ENCODE results near the gene ZBTB20.
A peak's percentile ranks its signal among the peaks of the same experiment; 100 is the strongest.

ZBTB20 gene

GRCh38 chr3:114498539-114499370 lies 648.3 kb downstream of the ZBTB20 start:
- DNase-seq (ENCODE audit: low read depth) = peak; percentile 33
- TF ChIP-seq CTCF (IDR thresholded peaks at IDR 0.05; ENCODE audit: control insufficient read depth, insufficient read depth, low read depth, low read length, missing control alignments) = no peak
- no peak overlapping the region for H3K4me3 ChIP-seq (ENCODE audit: control insufficient read depth, low read depth, low read length)

GRCh38 chr3:114496874-114497273 lies 650.2 kb downstream of the ZBTB20 start:
- TF ChIP-seq CTCF (IDR thresholded peaks at IDR 0.05; ENCODE audit: control insufficient read depth, insufficient read depth, low read depth, low read length, missing control alignments) = no peak
- DNase-seq (ENCODE audit: low read depth) = peak; percentile 23
- H3K4me3 ChIP-seq (ENCODE audit: control insufficient read depth, low read depth, low read length) = no peak overlapping the region

GRCh38 chr3:114496466-114496865 lies 650.6 kb downstream of the ZBTB20 start:
- no peak overlapping the region for H3K4me3 ChIP-seq (ENCODE audit: control insufficient read depth, low read depth, low read length)
- DNase-seq (ENCODE audit: low read depth) = no peak
- TF ChIP-seq CTCF (IDR thresholded peaks at IDR 0.05; ENCODE audit: control insufficient read depth, insufficient read depth, low read depth, low read length, missing control alignments) = no peak

GRCh38 chr3:114496021-114496434 lies 651.1 kb downstream of the ZBTB20 start:
- TF ChIP-seq CTCF (IDR thresholded peaks at IDR 0.05; ENCODE audit: control insufficient read depth, insufficient read depth, low read depth, low read length, missing control alignments) = no peak
- H3K4me3 ChIP-seq (ENCODE audit: control insufficient read depth, low read depth, low read length) = no peak overlapping the region
- peak; percentile 34 for DNase-seq (ENCODE audit: low read depth)

GRCh38 chr3:114494498-114494897 lies 652.6 kb downstream of the ZBTB20 start:
- H3K4me3 ChIP-seq (ENCODE audit: control insufficient read depth, low read depth, low read length) = no peak overlapping the region
- DNase-seq (ENCODE audit: low read depth) = no peak
- TF ChIP-seq CTCF (IDR thresholded peaks at IDR 0.05; ENCODE audit: control insufficient read depth, insufficient read depth, low read depth, low read length, missing control alignments) = no peak

GRCh38 chr3:114490829-114491228 lies 656.3 kb downstream of the ZBTB20 start:
- TF ChIP-seq CTCF (IDR thresholded peaks at IDR 0.05; ENCODE audit: control insufficient read depth, insufficient read depth, low read depth, low read length, missing control alignments) = no peak
- DNase-seq (ENCODE audit: low read depth) = no peak
- H3K4me3 ChIP-seq (ENCODE audit: control insufficient read depth, low read depth, low read length) = no peak overlapping the region
